HCT116 (cell line): ENCODE measurements around the gene PPP3CB. TPM values are rescaled to one million over a fixed set of nuclear protein-coding genes. Genes with fewer than 3 reads are reported as not detected.

Experiments
- ATAC-seq: fragments of 200-7000 bp; cut with Tn5 transposase; 2 replicates; pipeline ENCODE4 v1.9.1; 2020; ENCODE audit warnings: mild to moderate bottlenecking, moderate library complexity
- BruUV-seq: library from RNA; stranded (reverse); fragments of 400-500 nt; replicated peaks from 2 replicates; lab custom pipeline; 2021; lab: Mats Ljungman, UMichigan
- CTCF ChIA-PET: fragments of 300-600 bp; sonication (Branson Sonifier 250); formaldehyde crosslinking; loops from one replicate; lab custom pipeline; 2021; ENCODE audit warnings: antibody characterized with exemption; lab: Charles Lee
- POLR2A ChIA-PET: fragments of 300-600, 350-600 bp; sonication (Branson Sonifier 250); formaldehyde crosslinking; loops from one replicate; lab custom pipeline; 2021; ENCODE audit warnings: antibody characterized with exemption; lab: Charles Lee
- RAD21 ChIA-PET, 2 experiments: fragments of 300-600 bp; sonication (Branson Sonifier 250); formaldehyde crosslinking; loops; one replicate each; lab custom pipeline; 2023; ENCODE audit warnings: low total read pairs in 2 of 2; ENCODE audit not compliant: uncharacterized antibody in 2 of 2, unreplicated experiment in 2 of 2, low non-redundant PET in 1 of 2; lab: Charles Lee
- DNase-seq: peaks from one replicate; pipeline ENCODE4 v3.0.0-alpha.2; 2010; ENCODE audit warnings: low read depth, low spot score
- H2AFZ ChIP-seq: fragments of 200-600 bp; shearing (Covaris generic), sonication (generic); 2 replicates; pipeline ENCODE4 v1.6.1; 2017; ENCODE audit warnings: low read depth, mixed run types, mixed read lengths, antibody characterized with exemption, low read length; ENCODE audit not compliant: poor library complexity, severe bottlenecking
- H3K27ac ChIP-seq: 2 replicates; pipeline ENCODE4 v1.5.1; 2012; ENCODE audit warnings: low read depth, low read length
- H3K27me3 ChIP-seq: fragments of 200-600 bp; sonication (generic); 2 replicates; pipeline ENCODE4 v1.6.1; 2016; ENCODE audit warnings: mixed run types, low read length, mixed read lengths; ENCODE audit not compliant: insufficient read depth
- H3K36me3 ChIP-seq, 2 experiments: fragments of 200-500 bp in 1 of 2; fragments of 200-600 bp in 1 of 2; sonication (Bioruptor generic) in 1 of 2; sonication (generic) in 1 of 2; 2 replicates each; pipeline versions ENCODE4 v1.5.1 to v1.6.1; 2014 to 2016; ENCODE audit warnings: low read length in 2 of 2, inconsistent platforms in 1 of 2, mixed read lengths in 1 of 2, mixed run types in 1 of 2; ENCODE audit not compliant: insufficient read depth in 2 of 2, control insufficient read depth in 1 of 2
- H3K4me1 ChIP-seq, 2 experiments: fragments of 200-600 bp in 1 of 2; sonication (generic) in 1 of 2; 2 replicates each; pipeline versions ENCODE4 v1.5.1 to v1.6.1; 2012 to 2017; ENCODE audit warnings: low read length in 2 of 2, inconsistent platforms in 1 of 2, mild to moderate bottlenecking in 1 of 2, mixed read lengths in 1 of 2, mixed run types in 1 of 2, moderate library complexity in 1 of 2; ENCODE audit not compliant: insufficient read depth in 2 of 2, control insufficient read depth in 1 of 2
- H3K4me2 ChIP-seq: fragments of 200-600 bp; sonication (generic); 2 replicates; pipeline ENCODE4 v1.6.1; 2017; ENCODE audit warnings: mixed run types, low read length, mixed read lengths
- H3K4me3 ChIP-seq, 2 experiments: fragments of 200-600 bp in 1 of 2; sonication (generic) in 1 of 2; replicated peaks in 1 of 2; 2 replicates each; pipeline ENCODE4 v1.5.1; 2011 to 2016; ENCODE audit warnings: low read length in 2 of 2, control low read depth in 1 of 2, low read depth in 1 of 2, mild to moderate bottlenecking in 1 of 2, mixed read lengths in 1 of 2, mixed run types in 1 of 2
- H3K79me2 ChIP-seq: fragments of 200-600 bp; sonication (generic); 2 replicates; pipeline ENCODE4 v1.6.1; 2017; ENCODE audit warnings: mild to moderate bottlenecking, mixed run types, low read length, moderate library complexity, mixed read lengths; ENCODE audit not compliant: insufficient read depth
- H3K9ac ChIP-seq: fragments of 200-600 bp; sonication (generic); 2 replicates; pipeline ENCODE4 v1.6.1; 2016; ENCODE audit warnings: low read length, mixed read lengths
- H3K9me2 ChIP-seq: fragments of 200-600 bp; sonication (generic), shearing (Covaris generic); 2 replicates; pipeline ENCODE4 v1.6.1; 2017; ENCODE audit warnings: mixed run types, mild to moderate bottlenecking, moderate library complexity; ENCODE audit not compliant: insufficient read depth
- H3K9me3 ChIP-seq, 2 experiments: fragments of 200-500 bp in 1 of 2; fragments of 200-600 bp in 1 of 2; sonication (Bioruptor generic) in 1 of 2; sonication (generic) in 1 of 2; 2 replicates each; pipeline ENCODE4 v1.6.1; 2014 to 2017; ENCODE audit warnings: low read length in 2 of 2, mixed read lengths in 2 of 2, inconsistent platforms in 1 of 2, low read depth in 1 of 2, mild to moderate bottlenecking in 1 of 2, mixed run types in 1 of 2, moderate library complexity in 1 of 2; ENCODE audit not compliant: control insufficient read depth in 1 of 2, insufficient read depth in 1 of 2
- H4K20me1 ChIP-seq: fragments of 200-600 bp; sonication (generic), shearing (Covaris generic); 2 replicates; pipeline ENCODE4 v1.6.1; 2017; ENCODE audit warnings: mixed run types, mild to moderate bottlenecking, moderate library complexity; ENCODE audit not compliant: insufficient read depth
- CBX3 ChIP-seq: IDR thresholded peaks from 2 replicates; pipeline ENCODE4 v1.6.1; 2012; ENCODE audit warnings: low read depth
- CEBPB ChIP-seq: IDR thresholded peaks from 2 replicates; pipeline ENCODE4 v1.6.1; 2012; ENCODE audit warnings: low read depth
- EGR1 ChIP-seq: IDR thresholded peaks from 2 replicates; pipeline ENCODE4 v1.6.1; 2012; ENCODE audit warnings: low read depth
- ELF1 ChIP-seq: IDR thresholded peaks from 2 replicates; pipeline ENCODE4 v1.6.1; 2012; ENCODE audit warnings: low read depth, borderline replicate concordance
- EZH2 ChIP-seq: fragments of 200-600 bp; sonication (generic); IDR thresholded peaks from 2 replicates; pipeline ENCODE4 v1.6.1; 2017; ENCODE audit warnings: antibody characterized with exemption, mixed run types
- POLR2AphosphoS5 ChIP-seq: IDR thresholded peaks from 2 replicates; pipeline ENCODE4 v1.6.1; 2011; ENCODE audit warnings: mild to moderate bottlenecking, low read depth, low read length, moderate library complexity
- SIN3A ChIP-seq: IDR thresholded peaks from 2 replicates; pipeline ENCODE4 v1.6.1; 2012; ENCODE audit warnings: low read depth
- SP1 ChIP-seq: IDR thresholded peaks from 2 replicates; pipeline ENCODE4 v1.6.1; 2012; ENCODE audit warnings: low read depth
- SRF ChIP-seq: IDR thresholded peaks from 2 replicates; pipeline ENCODE4 v1.6.1; 2012; ENCODE audit warnings: low read depth
- YY1 ChIP-seq: IDR thresholded peaks from 2 replicates; pipeline ENCODE4 v1.6.1; 2011; ENCODE audit warnings: low read length, low read depth, moderate library complexity, mild to moderate bottlenecking; ENCODE audit not compliant: insufficient replicate concordance; ENCODE audit errors: extremely low read depth
- ZFX ChIP-seq: fragments of 450-650 bp; IDR thresholded peaks from 2 replicates; pipeline ENCODE4 v1.6.1; 2017
- ZNF274 ChIP-seq: fragments of 200-500 bp; sonication (Bioruptor generic); IDR thresholded peaks from 2 replicates; pipeline ENCODE4 v1.6.1; 2014; ENCODE audit warnings: mild to moderate bottlenecking, low read depth, low read length, inconsistent platforms
- intact Hi-C: fragments of 100-400 bp; cut with micrococcal nuclease; formaldehyde crosslinking; loops from 2 replicates; pipeline ENCODE4 v1.10.0; 2022
- total RNA-seq: library from RNA; stranded (reverse); gene quantifications from one replicate; pipeline ENCODE4 v1.2.1, GENCODE V29; 2021; ENCODE audit not compliant: unreplicated experiment
- TF ChIP-seq, protein P1 (sequence below), 3 experiments: fragments of 200-600 bp in 1 of 3; sonication (generic) in 1 of 3; IDR thresholded peaks in 2 of 3; conservative IDR thresholded peaks in 1 of 3; 2 replicates each; pipeline ENCODE4 v1.5.1; 2012 to 2017; ENCODE audit warnings: low read depth in 2 of 3, low read length in 2 of 3, antibody characterized with exemption in 1 of 3, borderline replicate concordance in 1 of 3, control low read depth in 1 of 3, mild to moderate bottlenecking in 1 of 3, mixed read lengths in 1 of 3, mixed run types in 1 of 3, moderate library complexity in 1 of 3; ENCODE audit not compliant: insufficient read depth in 1 of 3
- TF ChIP-seq, protein P2 (sequence below): IDR thresholded peaks from 2 replicates; pipeline ENCODE4 v1.6.1; 2012
- TF ChIP-seq, protein P3 (sequence below): IDR thresholded peaks from 2 replicates; pipeline ENCODE4 v1.6.1; 2012
- TF ChIP-seq, protein P4 (sequence below): IDR thresholded peaks from 2 replicates; pipeline ENCODE4 v1.6.1; 2012; ENCODE audit warnings: low read depth

The PPP3CB gene
- total RNA-seq, 1 experiment from 2014 or later, result 32.0 TPM

DNA sequence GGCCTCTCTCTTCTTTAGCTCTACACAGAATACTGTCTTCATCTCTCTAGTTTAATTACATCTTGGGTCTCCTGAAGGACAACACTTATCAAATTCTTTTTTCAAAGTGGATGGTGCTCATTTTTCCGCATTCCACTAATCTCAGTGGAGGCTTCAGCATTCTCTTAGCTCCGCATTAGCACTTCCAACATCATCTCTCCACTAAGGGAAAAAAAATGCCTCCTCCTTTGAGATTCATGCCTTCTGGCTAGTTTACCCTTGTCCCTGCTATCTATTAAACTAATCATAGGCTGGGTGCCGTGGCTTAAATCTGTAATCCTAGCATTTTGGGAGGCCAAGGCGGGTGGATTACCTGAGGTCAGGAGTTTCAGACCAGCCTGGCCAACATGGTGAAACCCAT is 9.2 kb downstream of the PPP3CB start (continued):
- TF ChIP-seq, protein P1, sequence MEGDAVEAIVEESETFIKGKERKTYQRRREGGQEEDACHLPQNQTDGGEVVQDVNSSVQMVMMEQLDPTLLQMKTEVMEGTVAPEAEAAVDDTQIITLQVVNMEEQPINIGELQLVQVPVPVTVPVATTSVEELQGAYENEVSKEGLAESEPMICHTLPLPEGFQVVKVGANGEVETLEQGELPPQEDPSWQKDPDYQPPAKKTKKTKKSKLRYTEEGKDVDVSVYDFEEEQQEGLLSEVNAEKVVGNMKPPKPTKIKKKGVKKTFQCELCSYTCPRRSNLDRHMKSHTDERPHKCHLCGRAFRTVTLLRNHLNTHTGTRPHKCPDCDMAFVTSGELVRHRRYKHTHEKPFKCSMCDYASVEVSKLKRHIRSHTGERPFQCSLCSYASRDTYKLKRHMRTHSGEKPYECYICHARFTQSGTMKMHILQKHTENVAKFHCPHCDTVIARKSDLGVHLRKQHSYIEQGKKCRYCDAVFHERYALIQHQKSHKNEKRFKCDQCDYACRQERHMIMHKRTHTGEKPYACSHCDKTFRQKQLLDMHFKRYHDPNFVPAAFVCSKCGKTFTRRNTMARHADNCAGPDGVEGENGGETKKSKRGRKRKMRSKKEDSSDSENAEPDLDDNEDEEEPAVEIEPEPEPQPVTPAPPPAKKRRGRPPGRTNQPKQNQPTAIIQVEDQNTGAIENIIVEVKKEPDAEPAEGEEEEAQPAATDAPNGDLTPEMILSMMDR (IDR thresholded peaks at IDR 0.05 in 2 of 3, conservative IDR thresholded peaks at IDR 0.05 in 1 of 3; ENCODE audit: borderline replicate concordance in 1 of 3, insufficient read depth in 1 of 3, low read depth in 2 of 3, low read length in 2 of 3), result no peak
- TF ChIP-seq, protein P2, sequence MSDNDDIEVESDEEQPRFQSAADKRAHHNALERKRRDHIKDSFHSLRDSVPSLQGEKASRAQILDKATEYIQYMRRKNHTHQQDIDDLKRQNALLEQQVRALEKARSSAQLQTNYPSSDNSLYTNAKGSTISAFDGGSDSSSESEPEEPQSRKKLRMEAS, result no peak
- TF ChIP-seq ZNF274, result no peak
- TF ChIP-seq CBX3, result no peak
- TF ChIP-seq SRF, result no peak
- TF ChIP-seq, protein P3, sequence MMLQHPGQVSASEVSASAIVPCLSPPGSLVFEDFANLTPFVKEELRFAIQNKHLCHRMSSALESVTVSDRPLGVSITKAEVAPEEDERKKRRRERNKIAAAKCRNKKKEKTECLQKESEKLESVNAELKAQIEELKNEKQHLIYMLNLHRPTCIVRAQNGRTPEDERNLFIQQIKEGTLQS, result no peak

DNA sequence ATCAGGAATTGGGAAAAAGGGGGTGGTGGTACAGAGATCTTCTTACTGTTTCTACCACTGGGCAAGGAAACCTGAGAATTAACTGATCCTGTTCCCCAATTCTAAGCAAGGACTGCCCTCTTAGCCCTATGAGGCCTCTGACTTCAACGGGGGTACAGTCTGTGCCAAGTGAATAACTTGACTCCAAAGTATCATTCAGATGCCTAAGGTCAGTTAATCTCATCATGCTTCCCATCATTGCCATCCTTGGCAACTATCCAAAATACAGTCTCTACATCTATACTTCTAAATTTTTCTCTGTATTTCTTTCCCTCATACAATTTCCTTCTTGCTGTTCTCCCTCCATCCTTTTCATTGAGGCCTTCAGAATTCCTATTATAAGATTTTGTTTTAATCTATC is 10.5 kb downstream of the PPP3CB start:
- no peak for ATAC-seq
- CTCF ChIA-PET, result no interaction called here
- no peaks in the 10 kb centered on the region for H3K9me3 ChIP-seq

More for the DNA sequence above, 10.5 kb downstream of the PPP3CB start:
- Histone ChIP-seq H4K20me1 (no peaks in the 10 kb centered on the region), H3K79me2 (peaks cover 44% of the 10 kb centered on the region), H3K27ac (no peak overlapping the region), H3K4me1 (peaks cover 0 to 9% of the 10 kb centered on the region in 2 experiments; a peak in 2 of 4 replicates), H3K4me3 (no peak overlapping the region), H3K4me2 (no peak overlapping the region), H3K36me3 (no peaks in the 10 kb centered on the region), H3K9ac (no peak overlapping the region), H2AFZ (no peak overlapping the region), H3K9me2 (no peaks in the 10 kb centered on the region; the same call in 1 of the 2 replicates), H3K27me3 (no peaks in the 10 kb centered on the region)
- ChIA-PET RAD21 (no interaction called here), POLR2A (no interaction called here)
- BruUV-seq, result no TSS peak
- no peak for TF ChIP-seq SP1
- no peak for TF ChIP-seq EGR1
- TF ChIP-seq EZH2, result no peak
- no peak for TF ChIP-seq SRF
- no peak for TF ChIP-seq SIN3A
- no peak for TF ChIP-seq ZFX
- TF ChIP-seq POLR2AphosphoS5, result no peak
- TF ChIP-seq, protein P3, result no peak
- no peak for TF ChIP-seq CEBPB
- TF ChIP-seq YY1, result no peak
- TF ChIP-seq, protein P4, sequence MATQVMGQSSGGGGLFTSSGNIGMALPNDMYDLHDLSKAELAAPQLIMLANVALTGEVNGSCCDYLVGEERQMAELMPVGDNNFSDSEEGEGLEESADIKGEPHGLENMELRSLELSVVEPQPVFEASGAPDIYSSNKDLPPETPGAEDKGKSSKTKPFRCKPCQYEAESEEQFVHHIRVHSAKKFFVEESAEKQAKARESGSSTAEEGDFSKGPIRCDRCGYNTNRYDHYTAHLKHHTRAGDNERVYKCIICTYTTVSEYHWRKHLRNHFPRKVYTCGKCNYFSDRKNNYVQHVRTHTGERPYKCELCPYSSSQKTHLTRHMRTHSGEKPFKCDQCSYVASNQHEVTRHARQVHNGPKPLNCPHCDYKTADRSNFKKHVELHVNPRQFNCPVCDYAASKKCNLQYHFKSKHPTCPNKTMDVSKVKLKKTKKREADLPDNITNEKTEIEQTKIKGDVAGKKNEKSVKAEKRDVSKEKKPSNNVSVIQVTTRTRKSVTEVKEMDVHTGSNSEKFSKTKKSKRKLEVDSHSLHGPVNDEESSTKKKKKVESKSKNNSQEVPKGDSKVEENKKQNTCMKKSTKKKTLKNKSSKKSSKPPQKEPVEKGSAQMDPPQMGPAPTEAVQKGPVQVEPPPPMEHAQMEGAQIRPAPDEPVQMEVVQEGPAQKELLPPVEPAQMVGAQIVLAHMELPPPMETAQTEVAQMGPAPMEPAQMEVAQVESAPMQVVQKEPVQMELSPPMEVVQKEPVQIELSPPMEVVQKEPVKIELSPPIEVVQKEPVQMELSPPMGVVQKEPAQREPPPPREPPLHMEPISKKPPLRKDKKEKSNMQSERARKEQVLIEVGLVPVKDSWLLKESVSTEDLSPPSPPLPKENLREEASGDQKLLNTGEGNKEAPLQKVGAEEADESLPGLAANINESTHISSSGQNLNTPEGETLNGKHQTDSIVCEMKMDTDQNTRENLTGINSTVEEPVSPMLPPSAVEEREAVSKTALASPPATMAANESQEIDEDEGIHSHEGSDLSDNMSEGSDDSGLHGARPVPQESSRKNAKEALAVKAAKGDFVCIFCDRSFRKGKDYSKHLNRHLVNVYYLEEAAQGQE, result no peak
- TF ChIP-seq ZNF274, result no peak
- TF ChIP-seq ELF1, result no peak
- DNase-seq, result no peak
- intact Hi-C loops, result no loop called here
